NOMO-1 (cell line): ENCODE results near the gene PRELID3B.
"Not testable (repeated sequence)": the region's sequence is repeated elsewhere in the genome, so short reads cannot be mapped to it uniquely, and the experiment has no call there.

ENCODE experiments used
- DNase-seq, 2 experiments: peaks; one replicate each; lab custom pipeline; 2025; ENCODE audit not compliant: unreplicated experiment in 2 of 2; lab: John Stamatoyannopoulos, UW

The PRELID3B gene

DNA sequence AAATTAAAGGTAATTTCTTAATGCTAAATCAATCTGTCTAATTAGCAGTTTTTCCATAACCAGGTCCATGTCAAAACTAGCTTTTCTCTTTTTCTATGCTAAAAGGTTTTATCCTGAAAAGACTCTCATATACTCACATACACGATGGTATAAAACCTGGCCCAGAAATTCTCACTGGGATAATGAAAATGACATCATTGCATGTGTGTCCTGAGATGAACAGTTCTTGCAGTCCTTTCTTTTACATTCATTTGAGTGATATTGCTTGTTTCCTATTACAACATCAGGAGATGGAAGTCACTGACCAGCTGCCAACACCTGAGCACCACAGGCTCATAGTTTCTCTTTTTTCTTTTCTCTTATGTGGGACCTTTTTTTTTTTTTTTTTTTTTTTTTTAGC is 7.9 kb upstream of the PRELID3B start:
- no peak for DNase-seq

GRCh38 chr20:59048681-59049030 is 6.1 kb upstream of the PRELID3B start:
- DNase-seq: no peak

DNA sequence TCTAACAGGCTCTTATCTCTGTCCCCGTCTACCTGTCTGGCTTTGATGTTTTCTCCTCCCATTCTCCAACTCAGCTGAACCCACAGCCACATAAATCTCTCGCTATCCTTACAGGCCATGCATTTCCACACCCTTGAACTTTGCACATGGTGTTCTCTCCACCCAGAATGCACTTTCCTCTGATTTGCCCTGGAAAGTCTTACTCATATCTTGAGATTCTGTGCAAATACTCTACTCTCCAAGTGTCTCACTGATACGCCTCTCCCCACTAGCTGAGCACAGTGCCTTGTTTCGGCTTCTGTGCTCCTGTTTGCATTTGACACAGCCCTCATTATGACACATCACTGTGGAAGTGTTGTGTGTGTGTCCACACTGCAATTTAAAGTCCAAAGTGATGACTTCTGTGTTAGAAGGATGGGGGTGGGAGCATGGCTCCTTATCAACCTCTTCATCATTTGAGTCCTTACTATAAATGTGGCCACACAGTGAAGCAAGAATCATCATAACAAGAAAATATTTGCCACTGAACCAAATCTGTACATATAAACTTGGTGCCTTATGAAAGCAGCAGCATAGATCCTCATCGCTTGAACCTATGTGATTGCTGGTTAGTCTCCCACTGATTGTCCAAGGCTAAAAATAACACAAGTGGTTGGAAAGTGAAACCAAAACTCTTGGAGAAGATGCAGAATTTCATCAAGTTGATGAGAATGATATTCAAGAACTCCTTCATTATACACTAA is 5.5 kb upstream of the PRELID3B start:
- DNase-seq: no peak

GRCh38 chr20:59046862-59047261 is 4.3 kb upstream of the PRELID3B start:
- no peak for DNase-seq

DNA sequence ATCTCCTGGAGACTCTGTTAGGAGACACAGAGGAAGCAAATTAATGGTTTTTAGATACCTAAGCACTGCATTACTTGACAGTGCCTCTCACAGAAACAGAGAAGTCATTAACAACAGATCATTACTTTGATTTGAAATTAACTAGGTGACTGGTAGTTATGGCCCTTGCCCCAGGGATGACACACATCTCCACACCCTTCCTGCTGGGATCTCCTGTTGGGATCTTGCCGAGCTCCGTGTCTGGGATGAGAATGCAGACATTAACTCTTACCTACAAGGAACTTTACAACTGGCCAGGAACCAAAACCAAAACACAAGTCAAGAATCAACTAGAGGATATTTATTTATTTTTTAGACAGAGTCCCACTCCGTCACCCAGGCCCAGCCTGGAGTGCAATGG is 2.2 kb upstream of the PRELID3B start:
- no peak for DNase-seq

DNA sequence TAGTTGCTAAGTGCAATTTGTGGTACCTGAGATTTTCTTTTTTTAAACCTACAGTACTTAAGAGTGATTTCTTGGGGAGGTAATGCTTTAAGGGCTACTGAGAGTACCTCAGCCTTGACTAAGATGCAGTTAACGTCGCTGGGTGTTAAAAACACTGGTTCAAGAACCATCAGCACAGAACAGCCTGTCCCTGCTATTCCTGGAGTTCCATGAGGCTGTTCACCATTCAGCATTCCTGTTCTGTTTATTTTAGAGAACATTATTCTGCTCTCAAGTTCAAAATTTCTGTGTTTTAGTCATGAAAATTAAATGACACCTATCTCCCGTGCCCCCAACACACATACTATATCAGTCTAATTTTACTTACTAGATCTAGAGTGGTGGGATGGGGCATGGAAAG is 1.7 kb upstream of the PRELID3B start:
- DNase-seq: no peak

DNA sequence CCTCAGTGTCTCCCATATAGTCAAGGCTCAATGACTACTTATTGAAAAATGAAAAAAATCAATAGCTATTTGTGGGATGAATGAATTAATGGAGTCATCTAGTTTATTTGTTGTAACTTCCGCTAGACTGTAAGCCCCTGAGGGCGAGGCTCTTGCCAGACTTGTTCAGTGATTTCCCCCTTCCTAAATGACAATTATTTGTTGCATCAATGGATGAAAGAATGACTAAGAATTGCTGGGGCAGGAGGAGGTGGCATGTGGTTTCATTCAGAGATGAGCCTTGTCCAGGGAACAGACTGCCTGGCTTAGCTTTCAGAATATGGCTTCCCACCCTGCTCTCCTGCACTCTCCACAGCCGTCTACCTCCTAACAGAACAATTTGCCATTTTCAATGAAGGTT is 1.1 kb upstream of the PRELID3B start:
- peak; percentile 48 to 60 for DNase-seq

GRCh38 chr20:59042796-59043631 is 428 bp upstream of the PRELID3B start:
- peak; percentile 84 to 95 for DNase-seq

DNA sequence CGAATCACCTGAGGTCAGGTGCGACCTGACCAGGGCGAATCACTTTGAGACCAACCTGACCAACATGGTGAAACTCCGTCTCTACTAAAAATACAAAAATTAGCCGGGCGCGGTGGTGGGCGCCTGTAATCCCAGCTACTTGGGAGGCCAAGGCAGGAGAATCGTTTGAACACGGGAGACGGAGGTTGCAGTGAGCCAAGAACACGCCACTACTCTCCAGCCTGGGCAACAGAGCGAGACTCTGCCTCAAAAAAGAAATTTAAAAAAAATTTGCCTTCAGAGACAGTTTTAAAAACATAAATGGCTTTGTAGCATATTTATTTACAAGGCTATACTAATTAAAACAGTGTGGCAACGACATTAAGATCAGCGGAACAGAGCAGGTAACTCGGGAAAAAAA is 1.1 kb downstream of the PRELID3B start:
- not testable (repeated sequence) for DNase-seq

DNA sequence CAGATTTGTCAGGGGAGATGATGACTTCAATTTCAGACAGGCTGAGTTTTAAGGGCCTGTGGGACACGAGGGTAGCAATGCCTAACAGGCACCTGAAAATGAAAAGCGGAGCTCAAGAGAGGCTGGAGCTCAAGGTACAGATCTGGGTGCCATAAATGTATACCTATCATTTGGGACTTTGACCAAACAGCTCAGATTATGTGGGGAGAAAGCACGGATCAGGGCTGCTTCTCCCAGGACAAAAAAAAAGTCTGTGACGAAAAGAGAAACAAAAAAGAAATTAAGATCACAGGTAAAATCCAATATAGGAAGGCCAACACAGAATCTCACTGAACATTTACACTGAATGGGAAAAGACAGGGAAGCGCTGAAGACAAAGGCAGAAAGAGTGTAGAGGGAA is 1.9 kb downstream of the PRELID3B start:
- DNase-seq: no peak

GRCh38 chr20:59039233-59039632 is 3.4 kb downstream of the PRELID3B start:
- DNase-seq: no peak

- no peak for DNase-seq
These were observed 5.2 kb downstream of the PRELID3B start for GRCh38 chr20:59037386-59037785.

DNA sequence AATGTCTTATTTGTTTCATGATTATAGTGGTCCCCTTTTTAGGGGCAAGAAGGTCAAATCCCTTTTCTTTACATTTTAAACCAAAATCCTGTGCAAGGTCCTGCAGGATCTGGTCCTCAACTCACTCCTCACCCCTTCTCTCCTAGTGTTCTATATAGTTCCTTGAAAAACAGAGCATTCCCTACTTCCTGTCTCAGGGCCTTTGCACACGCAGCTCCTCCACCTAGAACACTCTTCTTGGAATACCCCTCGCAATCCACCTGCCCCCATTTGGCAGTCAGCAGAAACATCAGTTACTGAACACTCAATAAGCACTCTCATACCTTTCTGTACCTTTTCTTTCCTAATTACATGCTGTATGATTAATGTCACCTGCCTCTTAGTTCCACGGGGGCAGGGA is 7.2 kb downstream of the PRELID3B start:
- DNase-seq: no peak

DNA sequence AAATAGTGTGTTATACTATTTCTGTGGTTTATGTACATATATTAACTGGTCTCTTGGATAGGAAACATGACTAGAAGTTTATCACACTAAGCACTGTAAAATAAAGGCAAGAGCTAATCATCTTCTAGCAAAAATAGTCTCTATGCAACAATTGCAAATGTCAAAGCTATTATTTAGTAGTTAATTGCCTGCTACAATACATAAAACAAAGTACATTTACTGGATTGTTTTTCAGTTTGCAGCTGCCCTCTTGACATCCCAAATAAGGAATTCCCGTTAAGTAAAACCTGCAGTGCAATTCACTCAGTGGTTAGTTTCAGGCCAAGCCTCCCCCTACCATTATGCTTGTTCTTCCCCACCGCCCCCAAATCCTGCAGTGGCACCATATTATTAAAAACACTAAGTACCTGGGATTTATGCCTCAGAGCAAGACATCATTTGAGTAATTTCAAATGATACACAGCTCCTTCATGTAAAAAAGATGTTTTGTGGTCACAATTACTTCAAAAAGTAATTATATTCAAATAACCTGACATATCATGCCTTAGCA is 8.9 kb downstream of the PRELID3B start:
- DNase-seq: no peak

DNA sequence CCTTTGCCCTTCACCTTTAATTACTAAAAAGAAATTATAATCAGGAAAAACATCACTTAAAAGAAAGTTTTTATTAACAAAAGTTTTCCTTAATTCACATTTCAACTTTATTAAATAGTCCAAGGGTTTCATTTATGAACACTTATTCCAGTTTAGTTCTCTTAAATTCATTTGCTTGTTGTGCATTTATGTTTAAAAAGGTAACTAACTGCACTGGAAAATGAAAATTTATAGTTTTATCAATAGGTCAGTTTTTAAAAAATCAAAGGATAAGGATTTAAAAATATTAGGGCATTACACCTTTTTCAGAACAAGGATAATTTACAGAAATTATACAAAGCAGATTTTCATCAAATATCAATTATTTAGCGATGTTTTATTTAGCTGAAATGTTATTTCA is 9.5 kb downstream of the PRELID3B start:
- no peak for DNase-seq

DNA sequence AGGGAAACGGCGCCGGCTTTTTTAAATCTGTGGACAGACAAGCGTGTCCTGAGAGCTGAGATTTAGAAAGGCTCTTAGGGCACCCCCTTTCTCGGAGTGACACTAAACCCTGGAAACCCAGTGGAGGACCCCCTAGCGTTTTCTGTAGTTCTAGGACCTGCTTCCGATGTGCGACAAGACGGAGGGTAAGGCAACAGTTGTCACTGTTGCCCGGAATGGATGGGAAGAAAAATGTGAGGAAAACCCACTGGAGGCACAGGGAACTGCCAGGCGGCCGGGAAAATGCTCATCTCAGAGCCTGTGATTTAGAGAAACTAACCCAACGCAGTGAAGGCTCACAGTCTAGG is 9.9 kb downstream of the PRELID3B start:
- no peak for DNase-seq

DNA sequence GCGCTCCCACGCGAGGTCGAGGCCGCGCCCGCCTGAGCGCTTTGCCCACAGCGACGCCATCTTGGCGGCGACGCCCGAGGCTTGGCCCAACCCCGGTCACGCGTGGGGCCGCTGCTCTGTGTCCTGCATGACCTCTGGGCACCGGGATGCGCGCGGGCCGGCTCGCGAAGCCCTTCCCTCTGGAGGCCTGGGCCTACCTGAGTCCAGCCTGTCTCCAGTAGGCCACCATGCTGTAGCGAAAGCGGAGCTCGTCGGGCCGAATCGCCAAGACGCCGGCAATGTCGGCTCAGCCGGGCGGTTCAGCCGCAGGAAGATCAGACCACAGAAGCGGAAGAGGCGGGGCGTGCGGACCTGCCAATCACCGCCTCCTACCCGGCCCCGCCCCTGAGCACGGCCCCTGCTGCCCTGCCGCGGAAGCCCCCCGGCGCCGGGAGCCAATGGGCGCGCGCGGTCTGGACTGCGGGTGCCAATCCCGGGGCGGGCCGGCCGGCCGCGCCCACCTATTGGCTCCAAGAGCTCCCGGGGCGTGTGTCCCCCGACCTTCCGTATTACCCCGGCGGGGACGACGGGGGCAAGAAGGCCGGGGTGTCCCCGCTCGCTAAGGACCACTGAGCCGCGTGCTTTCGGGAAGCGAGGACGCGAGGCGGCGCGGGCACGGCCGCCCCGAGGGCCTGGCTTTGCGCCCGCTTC is 10.4 kb downstream of the PRELID3B start, which contains the start of gene ATP5F1E:
TSS of gene ATP5F1E (minus strand) at position 313 of the 690 bp plus-strand sequence. CDS start at position 229, 84 bp downstream.
- DNase-seq: peak; percentile 96 to 99

DNA sequence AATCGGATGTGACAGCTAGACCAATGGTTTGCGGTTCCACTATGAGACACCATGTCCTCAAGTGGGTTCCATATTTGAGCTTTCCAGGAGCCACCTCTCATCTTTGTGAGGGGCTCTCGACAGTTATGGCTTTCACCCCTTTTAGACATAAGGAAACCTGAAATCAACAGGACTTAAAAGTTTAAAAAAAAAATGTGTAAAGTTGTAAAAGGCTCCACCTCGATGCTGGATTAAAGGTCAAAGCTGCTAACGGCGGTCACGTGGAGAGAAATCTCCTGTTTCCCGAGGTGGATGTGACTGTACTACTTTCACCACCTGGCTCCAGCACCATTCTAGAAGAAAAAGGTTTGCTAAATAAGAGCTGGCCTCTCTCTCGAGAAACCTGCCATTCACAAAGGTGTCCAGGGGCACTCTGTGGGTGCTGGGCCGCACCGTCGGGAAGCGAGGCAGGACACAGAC is 11.0 kb downstream of the PRELID3B start:
- no peak for DNase-seq

GRCh38 chr20:59030911-59031563 is 11.5 kb downstream of the PRELID3B start:
- DNase-seq: no peak

GRCh38 chr20:59028812-59029211 is 13.8 kb downstream of the PRELID3B start:
- DNase-seq: no peak
